PC-3 (cell line): ENCODE results near the gene ACTN4.

ENCODE experiments used
- CTCF ChIP-seq: fragments of 300-600 bp; sonication (generic); conservative IDR thresholded peaks from 2 replicates; pipeline ENCODE4 v1.5.1; 2017; ENCODE audit warnings: antibody characterized with exemption, low read depth, mild to moderate bottlenecking, low read length
- EZH2 ChIP-seq: fragments of 300-600 bp; sonication (generic); IDR thresholded peaks from one replicate; pipeline ENCODE4 v1.6.1; 2017; ENCODE audit warnings: antibody characterized with exemption, mild to moderate bottlenecking, low read length; ENCODE audit not compliant: unreplicated experiment
- EZH2phosphoT487 ChIP-seq: fragments of 300-600 bp; sonication (generic); IDR thresholded peaks from 2 replicates; pipeline ENCODE4 v1.6.1; 2018; ENCODE audit warnings: mild to moderate bottlenecking, antibody characterized with exemption, low read length, borderline replicate concordance

- no peak for TF ChIP-seq CTCF
- no peak for TF ChIP-seq EZH2
- TF ChIP-seq EZH2phosphoT487, result no peak
These were observed 25.6 kb downstream of the ACTN4 start for GRCh38 chr19:38673030-38673429.
